K562 treated with DMSO at 1 percent for 12 hours (cell line): ENCODE data around the gene SLA2. TPM values are rescaled to one million over a fixed set of nuclear protein-coding genes. Genes with fewer than 3 reads are reported as not detected.

Experiments
- total RNA-seq: library from RNA; unstranded; fragments of 300-600 nt; gene quantifications from 2 replicates; pipeline ENCODE4 v1.2.3, GENCODE V29; 2022; ENCODE audit not compliant: insufficient read depth

Gene SLA2, protein sequence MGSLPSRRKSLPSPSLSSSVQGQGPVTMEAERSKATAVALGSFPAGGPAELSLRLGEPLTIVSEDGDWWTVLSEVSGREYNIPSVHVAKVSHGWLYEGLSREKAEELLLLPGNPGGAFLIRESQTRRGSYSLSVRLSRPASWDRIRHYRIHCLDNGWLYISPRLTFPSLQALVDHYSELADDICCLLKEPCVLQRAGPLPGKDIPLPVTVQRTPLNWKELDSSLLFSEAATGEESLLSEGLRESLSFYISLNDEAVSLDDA
- total RNA-seq = not detected in 2 replicates

GRCh38 chr20:36645998-36646397 lies at the start of gene SLA2:
SLA2 (minus strand) TSS chr20:36646196; CDS start chr20:36641335, 4,861 bp downstream.

DNA sequence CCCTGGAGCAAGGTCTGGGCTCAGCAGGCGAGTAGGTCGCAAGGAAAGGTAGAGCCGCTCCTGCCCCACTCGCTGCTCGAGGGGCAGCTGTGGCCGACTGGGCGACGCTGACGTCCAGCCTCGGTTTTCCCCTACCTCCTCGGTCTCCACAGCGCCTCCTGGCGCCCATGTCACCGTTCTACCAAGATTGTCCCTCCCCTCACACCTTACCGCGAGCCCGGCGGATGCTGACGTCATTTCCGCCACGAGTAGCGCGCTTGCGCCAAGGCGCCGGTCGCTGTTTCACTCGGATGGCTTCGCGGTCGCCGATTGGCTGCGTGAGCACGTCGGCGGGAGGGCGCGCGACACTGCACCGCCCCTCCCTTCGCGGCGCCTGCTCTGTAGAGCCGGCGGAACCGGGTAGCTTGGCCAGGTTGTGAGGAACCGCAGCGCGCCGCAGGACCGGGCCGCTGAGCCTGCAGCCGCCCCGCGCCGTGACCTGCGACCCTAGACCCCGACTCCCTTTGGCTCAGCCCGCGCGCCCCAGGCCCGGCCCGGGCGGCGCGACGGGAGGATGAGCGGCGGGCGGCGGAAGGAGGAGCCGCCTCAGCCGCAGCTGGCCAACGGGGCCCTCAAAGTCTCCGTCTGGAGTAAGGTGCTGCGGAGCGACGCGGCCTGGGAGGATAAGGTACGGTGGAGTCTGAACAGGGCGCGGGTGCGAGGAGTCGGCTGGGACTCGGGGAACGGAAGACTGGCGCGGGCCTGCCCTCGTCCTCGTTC lies 40.4 kb downstream of the SLA2 start, which contains the start of gene RAB5IF:
Gene RAB5IF (plus strand): TSS at position 381 of the 759 bp plus-strand sequence. CDS start 173 bp downstream, at position 554.

GRCh38 chr20:36573103-36573797 lies 72.7 kb downstream of the SLA2 start, which contains the start of gene TGIF2:
TGIF2 (plus strand) TSS chr20:36573597; CDS start chr20:36578775, 5,178 bp downstream.

Other genes with a start within 250 kb of the SLA2 start
- 5.6 and 6.7 TPM in 2 replicates for gene MYL9, start 104.7 kb downstream of the SLA2 start, total RNA-seq
- 4.2 and 9.3 TPM in 2 replicates for gene TGIF2, start 72.6 kb downstream of the SLA2 start, total RNA-seq
- 131 and 158 TPM in 2 replicates for gene RAB5IF, start 40.4 kb downstream of the SLA2 start, total RNA-seq
- gene NDRG3, start 99.9 kb upstream of the SLA2 start, total RNA-seq = 13.5 and 26.7 TPM in 2 replicates
- 20.6 and 40.2 TPM in 2 replicates for gene DSN1, start 127.6 kb upstream of the SLA2 start, total RNA-seq
- gene TLDC2, start 229.9 kb upstream of the SLA2 start, total RNA-seq = not detected in 2 replicates